ENCODE results near the gene PSMA5.
"Not testable (repeated sequence)": the region's sequence is repeated elsewhere in the genome, so short reads cannot be mapped to it uniquely, and the experiment has no call there.

The PSMA5 gene

GRCh38 chr1:109426281-109427170, at the start of gene PSMA5:
TSS of gene PSMA5 (minus strand) at chr1:109426448. CDS start at chr1:109426330, 118 bp downstream.
- DNase-seq = peak; percentile 100

DNA sequence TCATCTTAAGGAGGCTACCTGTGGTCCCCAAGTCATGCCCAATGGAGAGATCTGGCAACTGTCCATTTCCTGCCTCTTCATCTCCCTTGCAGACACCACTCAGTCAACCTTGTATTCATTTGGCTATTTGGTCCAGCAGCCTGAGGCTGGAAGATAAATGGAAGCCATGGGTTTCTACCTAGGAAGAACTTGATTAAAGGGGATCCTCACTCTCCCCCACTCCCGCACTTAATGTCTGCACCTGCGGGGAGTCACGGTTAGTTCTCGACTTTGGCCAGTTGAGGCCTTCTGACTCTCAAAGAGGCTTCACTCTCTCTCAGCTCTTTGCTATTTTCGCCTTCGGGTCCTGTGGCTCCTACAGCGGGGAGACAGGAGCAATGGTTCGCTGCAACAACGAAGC, 49.0 kb upstream of the PSMA5 start:
- no peak for DNase-seq

DNA sequence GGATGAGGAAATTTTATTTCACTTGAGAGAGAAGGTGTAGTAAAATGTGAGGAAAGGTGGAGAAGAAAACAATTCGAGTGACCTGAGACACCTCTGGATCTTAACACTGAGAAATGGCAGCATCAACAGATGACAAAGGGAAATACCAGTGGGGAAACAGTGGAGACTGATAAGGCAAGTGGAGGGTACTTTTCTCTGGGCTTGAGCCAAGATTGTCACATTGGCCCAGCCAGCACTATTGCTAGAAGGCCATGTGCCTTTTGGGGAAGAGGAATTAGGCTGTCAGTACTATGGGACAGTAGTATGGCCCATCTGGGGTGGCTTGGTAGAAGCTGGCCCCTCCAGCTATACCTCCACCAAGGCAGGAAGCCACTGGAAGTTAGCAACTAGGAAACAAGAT, 48.4 kb upstream of the PSMA5 start:
- DNase-seq = no peak

- DNase-seq = not testable (repeated sequence)
Measured at GRCh38 chr1:109473284-109474057, 47.2 kb upstream of the PSMA5 start.

DNA sequence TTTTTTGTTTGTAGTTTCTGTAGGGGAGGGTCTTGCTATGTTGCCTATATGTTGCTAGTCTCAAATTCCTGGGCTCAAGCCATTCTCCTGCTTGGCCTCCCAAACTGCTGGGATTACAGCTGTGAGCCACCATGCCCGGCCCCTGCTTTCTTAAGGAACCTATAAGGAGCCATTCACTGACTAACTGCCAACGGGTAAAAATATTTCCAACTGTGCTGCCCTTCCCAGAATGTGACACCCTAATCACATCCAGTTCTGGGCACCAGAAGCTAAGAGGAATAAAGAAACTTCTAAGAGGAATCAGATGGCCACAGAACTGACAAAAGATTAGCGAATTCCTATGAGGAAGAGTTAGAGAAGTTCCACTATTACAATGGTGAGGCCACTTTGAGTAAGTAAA, 46.5 kb upstream of the PSMA5 start:
- DNase-seq = no peak

- DNase-seq = no peak
Measured at GRCh38 chr1:109470245-109470644, 44.0 kb upstream of the PSMA5 start.

GRCh38 chr1:109468903-109469302, 42.7 kb upstream of the PSMA5 start:
- no peak for DNase-seq

DNA sequence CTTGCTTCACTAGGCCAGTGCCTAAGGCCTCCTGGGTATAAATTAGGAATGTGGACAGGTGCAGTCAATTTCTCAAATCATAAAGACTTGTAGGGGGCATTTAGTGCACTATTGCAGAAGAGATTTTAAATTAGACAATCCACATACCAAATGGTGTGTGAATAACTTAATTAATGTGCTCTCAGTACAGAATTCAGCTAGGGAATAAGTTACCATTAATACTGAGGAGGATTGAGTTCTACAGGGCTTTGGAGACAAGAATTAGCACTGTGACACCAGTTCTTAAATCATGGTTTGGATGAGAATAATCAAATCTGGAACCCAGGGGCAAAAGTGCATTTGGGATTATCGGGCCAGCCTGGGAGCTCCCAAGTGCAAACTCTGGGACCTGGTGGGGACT, 41.8 kb upstream of the PSMA5 start:
- no peak for DNase-seq

- no peak for DNase-seq
Measured at GRCh38 chr1:109467301-109467777, 41.1 kb upstream of the PSMA5 start.

DNA sequence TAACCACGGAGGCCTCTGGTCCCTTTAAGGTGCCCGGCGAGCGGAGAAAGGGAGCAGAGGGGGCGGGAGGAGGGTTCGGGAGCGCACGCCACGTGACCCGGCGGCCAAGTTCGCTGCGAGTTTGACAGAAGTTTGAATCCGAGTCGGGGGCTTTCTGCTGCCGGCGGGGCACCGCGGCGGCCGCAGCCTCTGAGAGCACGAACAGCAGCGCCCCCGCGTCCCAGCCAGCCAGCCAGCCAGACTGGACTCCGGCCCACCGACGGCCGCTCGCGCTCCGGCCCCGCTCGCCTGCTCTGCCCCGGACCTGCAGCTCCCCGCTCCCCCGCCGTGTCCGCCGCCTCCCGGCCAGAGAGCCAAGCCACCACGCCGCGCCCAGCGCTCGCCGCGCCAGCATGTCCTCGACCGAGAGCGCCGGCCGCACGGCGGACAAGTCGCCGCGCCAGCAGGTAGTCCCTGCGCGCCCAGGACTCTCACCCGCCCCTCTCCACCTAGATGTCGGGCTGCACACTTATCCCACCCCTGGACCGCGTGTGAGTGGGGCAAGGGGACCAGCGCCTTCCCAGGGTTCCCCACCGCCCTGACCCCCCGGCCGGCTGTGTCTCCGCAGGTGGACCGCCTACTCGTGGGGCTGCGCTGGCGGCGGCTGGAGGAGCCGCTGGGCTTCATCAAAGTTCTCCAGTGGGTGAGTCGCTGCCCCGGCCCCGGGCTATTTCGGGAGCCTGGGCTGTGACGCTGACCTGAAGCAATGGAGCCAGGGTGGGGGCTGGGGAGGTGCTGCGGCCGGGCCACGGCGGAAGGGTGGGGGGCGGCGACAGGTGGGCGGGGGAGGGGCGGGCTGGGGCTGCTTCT, 40.4 kb upstream of the PSMA5 start, which contains the start of gene SYPL2:
TSS of gene SYPL2 (plus strand) at position 95 of the 849 bp plus-strand sequence. CDS start at position 393, 298 bp downstream.
- peak; percentile 33 for DNase-seq

DNA sequence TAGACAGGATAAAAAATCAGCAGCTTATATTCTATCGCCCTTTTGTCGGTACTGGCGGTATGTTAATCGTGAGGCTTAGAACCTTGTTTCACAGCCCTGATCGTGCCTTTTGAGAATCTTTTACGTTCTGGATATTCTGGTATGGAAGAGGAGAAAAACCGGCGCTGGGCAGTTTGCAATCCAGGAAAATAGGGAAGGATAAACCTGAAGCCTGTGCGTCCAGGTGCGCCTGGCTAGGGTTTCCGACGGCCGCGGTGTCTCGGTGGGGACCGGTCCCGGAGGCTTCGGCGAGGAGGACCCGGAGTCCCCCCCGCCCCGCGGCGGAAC, 39.8 kb upstream of the PSMA5 start:
- no peak for DNase-seq

- DNase-seq = no peak
Measured at GRCh38 chr1:109457819-109458218, 31.6 kb upstream of the PSMA5 start.

DNA sequence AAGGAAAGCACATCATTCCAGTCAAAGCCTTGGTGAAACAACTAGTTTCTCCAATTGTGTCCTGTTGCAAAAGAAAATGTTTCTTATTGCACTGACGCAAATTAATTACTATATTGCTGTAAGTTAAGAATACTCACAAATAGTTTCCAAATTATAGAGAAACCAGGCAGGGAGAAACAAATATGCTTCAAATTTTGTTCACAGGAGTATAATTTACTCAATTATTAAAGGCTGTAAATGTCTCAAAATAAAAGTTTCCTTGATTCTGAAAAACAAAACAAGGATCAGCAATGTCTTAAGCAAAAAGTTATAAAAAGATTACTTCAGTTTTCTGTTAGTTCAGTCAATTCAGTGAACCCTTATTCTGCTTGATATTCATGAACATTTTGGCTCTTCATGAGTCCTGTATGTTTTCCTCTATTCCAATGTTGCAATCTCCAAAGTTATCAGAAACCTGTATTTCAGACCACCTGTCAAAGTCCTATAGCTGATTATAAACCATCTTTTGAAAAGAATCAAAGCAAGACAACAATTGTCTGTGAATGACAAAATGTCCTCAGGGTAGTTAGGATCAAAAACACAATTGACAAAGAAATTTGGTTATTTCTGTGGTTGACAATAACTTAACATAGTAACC, 28.4 kb upstream of the PSMA5 start:
- no peak for DNase-seq

DNA sequence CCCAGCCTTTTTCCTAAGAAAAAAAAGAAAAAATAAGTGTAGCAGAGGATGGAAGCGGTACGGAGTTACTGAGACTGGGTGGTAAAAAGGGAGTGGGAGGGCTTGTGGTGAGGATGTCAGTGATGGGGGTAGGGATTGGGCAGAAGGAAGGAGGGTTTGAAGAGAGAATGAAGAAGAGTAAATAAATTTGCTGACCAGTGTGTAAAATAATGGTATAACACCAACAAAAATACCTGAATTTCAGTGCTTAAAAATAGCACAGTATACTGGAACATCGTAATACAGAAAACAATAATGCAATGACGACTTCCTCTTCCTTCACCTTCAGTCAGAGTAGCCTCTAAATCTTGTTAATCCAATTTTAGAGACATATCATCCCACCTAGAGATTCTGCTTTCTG, 21.3 kb upstream of the PSMA5 start:
- DNase-seq = no peak

DNA sequence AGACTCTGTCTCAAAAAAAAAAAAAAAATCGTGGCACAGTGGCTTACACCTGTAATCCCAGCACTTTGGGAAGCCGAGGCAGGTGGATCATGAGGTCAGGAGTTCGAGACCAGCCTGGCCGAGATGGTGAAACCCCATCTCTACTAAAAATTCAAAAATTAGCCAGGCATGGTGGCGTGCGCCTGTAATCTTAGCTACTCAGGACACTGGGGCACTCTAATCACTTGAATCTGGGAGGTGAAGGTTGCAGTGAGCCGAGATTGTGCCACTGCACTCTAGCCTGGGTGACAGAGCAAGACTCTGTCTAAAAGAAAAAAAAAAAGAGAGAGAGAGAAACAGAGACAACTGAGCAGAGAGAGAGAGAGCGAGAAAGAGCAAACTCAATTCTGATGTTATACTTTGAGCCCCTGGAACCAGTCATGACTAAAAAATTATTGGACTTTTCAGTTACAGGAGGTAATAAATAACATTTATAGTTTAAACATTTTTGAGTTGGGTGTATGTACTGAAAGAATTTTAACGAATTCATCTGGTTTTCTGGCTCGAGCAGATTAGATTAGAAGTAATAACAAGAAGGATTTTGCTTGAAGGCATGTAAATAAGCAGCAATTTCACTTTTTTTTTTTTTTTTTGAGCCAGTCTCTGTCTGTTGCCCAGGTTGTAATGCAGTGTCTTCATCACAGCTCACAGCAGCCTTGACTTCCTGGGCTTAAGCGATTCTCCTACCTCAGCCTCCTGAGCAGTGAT, 19.9 kb upstream of the PSMA5 start:
- DNase-seq = not testable (repeated sequence)

- DNase-seq = no peak
Measured at GRCh38 chr1:109444346-109444745, 18.1 kb upstream of the PSMA5 start.

DNA sequence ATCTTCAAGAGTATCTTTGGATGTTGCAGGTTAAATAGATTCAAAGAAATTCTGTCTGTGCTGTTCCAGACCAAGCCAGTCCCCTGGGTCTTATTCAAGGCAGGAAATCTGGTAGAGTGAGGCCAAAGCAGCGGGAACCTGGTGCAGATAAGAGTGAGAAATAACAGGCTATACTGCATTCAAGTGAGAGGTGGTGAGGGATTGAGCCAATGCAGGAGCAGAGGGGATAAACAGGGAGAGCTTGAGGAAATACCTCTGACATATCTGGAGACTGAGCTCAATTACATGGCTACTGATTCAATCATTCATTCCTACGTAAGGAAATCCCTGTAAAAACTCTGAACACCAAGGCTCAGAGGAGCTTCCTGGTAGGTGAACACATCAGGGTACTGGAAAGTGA, 17.2 kb upstream of the PSMA5 start:
- no peak for DNase-seq

- DNase-seq = no peak
Measured at GRCh38 chr1:109441069-109441468, 14.8 kb upstream of the PSMA5 start.

DNA sequence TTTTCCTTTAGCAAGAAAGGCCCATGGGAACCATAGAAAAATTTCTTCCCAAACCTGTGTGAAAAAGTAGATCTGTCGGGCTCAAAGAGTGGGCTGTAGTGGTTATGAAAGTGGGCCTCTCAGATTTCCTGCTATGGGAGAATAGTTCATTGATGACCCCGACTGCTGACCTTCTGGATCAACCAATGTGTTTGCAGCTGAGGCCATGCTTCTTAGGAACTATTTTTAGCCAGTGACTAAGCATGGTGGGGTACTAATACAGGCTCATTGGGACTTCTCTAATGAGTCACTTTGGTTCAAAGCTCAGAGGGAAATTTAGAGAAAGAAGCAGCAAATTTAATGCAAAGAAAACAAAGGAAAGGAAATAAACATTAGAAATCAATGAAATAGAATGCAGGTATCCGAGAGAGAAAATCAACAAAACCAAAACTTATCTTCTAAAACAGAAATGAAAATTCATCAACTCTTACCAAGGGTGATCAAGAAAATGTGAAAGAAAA, 12.6 kb upstream of the PSMA5 start:
- no peak for DNase-seq

DNA sequence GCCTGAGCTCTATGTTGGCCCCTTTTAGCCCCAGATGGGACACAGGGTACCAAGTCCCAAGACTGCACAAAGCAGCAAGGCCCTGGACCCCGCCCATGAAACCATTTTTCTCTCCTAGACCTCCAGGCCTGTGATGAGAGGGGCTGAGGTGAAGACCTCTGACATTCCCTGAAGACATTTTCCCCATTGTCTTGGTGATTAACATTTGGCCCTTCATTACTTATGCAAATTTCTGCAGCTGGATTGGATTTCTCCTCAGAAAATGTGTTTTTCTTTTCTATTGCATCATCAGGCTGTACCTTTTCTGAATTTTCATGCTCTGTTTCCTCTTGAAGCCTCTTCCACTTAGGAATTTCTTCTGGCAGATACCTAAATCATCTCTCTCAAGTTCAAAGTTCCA, 8.2 kb upstream of the PSMA5 start:
- DNase-seq = no peak

DNA sequence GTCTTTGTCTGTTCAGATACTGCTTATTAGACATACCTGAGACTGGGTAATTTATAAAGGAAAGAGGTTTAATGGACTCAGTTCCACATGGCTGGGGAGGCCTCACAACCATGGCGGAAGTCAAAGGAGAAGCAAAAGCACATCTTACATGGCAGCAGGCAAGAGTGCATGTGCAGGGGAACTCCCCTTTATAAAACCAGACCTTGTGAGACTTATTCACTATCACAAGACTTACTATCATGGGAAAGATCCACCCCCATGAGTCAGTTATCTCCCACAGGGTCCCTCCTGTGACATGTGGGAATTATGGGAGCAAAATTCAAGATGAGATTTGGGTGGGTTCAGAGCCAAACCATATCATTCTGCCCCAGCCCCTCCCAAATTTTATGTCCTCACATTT, 7.1 kb upstream of the PSMA5 start:
- no peak for DNase-seq

- DNase-seq = no peak
Measured at GRCh38 chr1:109432336-109432735, 6.1 kb upstream of the PSMA5 start.

Data from NCI-H1105 treated with DMSO at 0.1 percent for 48 hours (cell line).